Measurements from ENCODE around the gene KIF6.

Gene KIF6

DNA sequence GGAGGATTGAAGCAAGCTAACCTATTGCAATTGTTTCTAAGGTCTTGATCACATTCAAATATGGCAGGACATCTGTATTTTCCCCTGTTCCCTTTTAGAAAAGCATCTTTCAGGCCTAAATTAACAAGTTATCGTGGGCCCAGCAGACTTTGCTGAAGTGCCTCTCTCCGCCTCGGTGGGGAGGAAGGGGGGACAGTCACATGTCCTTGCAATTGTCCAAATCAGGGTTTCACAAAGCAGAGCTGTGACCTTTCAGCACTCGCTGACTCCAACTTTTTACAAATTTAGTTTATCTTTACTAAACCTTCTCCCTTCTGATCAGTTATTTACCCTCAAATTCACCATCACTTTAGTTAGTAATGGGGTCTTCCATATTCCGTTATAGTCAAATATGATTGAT lies 328.4 kb downstream of the KIF6 start:
- Histone ChIP-seq H4K20me1 (ENCODE audit: low read depth, low read length) (no peaks in the 10 kb centered on the region), H3K27me3 (ENCODE audit: low read length) (no peaks in the 10 kb centered on the region; the same call in 1 of the 2 replicates)
- TF ChIP-seq, protein P1, sequence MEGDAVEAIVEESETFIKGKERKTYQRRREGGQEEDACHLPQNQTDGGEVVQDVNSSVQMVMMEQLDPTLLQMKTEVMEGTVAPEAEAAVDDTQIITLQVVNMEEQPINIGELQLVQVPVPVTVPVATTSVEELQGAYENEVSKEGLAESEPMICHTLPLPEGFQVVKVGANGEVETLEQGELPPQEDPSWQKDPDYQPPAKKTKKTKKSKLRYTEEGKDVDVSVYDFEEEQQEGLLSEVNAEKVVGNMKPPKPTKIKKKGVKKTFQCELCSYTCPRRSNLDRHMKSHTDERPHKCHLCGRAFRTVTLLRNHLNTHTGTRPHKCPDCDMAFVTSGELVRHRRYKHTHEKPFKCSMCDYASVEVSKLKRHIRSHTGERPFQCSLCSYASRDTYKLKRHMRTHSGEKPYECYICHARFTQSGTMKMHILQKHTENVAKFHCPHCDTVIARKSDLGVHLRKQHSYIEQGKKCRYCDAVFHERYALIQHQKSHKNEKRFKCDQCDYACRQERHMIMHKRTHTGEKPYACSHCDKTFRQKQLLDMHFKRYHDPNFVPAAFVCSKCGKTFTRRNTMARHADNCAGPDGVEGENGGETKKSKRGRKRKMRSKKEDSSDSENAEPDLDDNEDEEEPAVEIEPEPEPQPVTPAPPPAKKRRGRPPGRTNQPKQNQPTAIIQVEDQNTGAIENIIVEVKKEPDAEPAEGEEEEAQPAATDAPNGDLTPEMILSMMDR (IDR thresholded peaks at IDR 0.05; ENCODE audit: insufficient read depth, low read length, poor library complexity, severe bottlenecking), result no peak
- TF ChIP-seq EZH2phosphoT487 (conservative IDR thresholded peaks at IDR 0.05; ENCODE audit: low read length), result no peak

DNA sequence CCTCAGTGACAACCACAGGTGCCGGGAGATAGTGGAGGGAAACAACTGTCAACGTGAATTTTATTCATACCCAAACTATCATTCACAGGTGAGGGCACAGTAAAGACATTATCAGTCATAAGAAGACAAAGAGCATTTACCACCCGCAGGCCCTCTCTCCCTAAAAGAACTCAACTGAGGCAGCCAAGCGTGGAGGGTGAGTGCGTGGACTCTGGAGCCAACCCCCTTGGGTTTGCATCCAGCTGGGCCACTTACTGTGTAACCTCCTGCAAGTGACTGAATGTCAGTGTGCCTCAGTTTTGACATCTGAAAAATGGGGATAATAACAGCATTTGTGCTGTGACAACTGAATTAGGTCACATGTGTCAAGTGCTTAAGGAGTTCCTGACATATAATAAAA lies 332.1 kb downstream of the KIF6 start:
- H3K27ac ChIP-seq (ENCODE audit: low read depth, low read length), result no peak overlapping the region
- no peaks in the 10 kb centered on the region; the same call in 1 of the 2 replicates for H3K27me3 ChIP-seq (ENCODE audit: low read length)
- H4K20me1 ChIP-seq (ENCODE audit: low read depth, low read length), result no peaks in the 10 kb centered on the region
- no peaks in the 10 kb centered on the region for H3K9me3 ChIP-seq (ENCODE audit: insufficient read depth, low read length)
- no peak overlapping the region for H3K4me2 ChIP-seq (ENCODE audit: low read depth, low read length, poor library complexity, severe bottlenecking)
- no peak overlapping the region for H3K4me3 ChIP-seq (ENCODE audit: insufficient read depth, low read length, poor library complexity, severe bottlenecking)
- no peak overlapping the region for H3K9ac ChIP-seq (ENCODE audit: low read length)
- TF ChIP-seq, protein P1 (IDR thresholded peaks at IDR 0.05; ENCODE audit: insufficient read depth, low read length, poor library complexity, severe bottlenecking), result no peak
- TF ChIP-seq EZH2phosphoT487 (conservative IDR thresholded peaks at IDR 0.05; ENCODE audit: low read length), result no peak
- no peaks in the 10 kb centered on the region for H3F3A ChIP-seq (ENCODE audit: insufficient read depth)
- no peaks in the 10 kb centered on the region for H3K36me3 ChIP-seq (ENCODE audit: low read length)
- H3K79me2 ChIP-seq (ENCODE audit: insufficient read depth, low read length), result no peaks in the 10 kb centered on the region
- H2AFZ ChIP-seq (ENCODE audit: low read depth, low read length, severe bottlenecking), result no peak overlapping the region
- no peaks in the 10 kb centered on the region for H3K9me2 ChIP-seq (replicated peaks; ENCODE audit: insufficient read depth, low read length)

More for the DNA sequence above, 328.4 kb downstream of the KIF6 start:
- Histone ChIP-seq H3K4me3 (ENCODE audit: insufficient read depth, low read length, poor library complexity, severe bottlenecking) (no peak overlapping the region), H3K27ac (ENCODE audit: low read depth, low read length) (no peak overlapping the region), H3F3A (ENCODE audit: insufficient read depth) (no peaks in the 10 kb centered on the region), H3K4me2 (ENCODE audit: low read depth, low read length, poor library complexity, severe bottlenecking) (no peak overlapping the region), H2AFZ (ENCODE audit: low read depth, low read length, severe bottlenecking) (no peak overlapping the region), H3K79me2 (ENCODE audit: insufficient read depth, low read length) (no peaks in the 10 kb centered on the region), H3K9ac (ENCODE audit: low read length) (no peak overlapping the region), H3K9me2 (replicated peaks; ENCODE audit: insufficient read depth, low read length) (no peaks in the 10 kb centered on the region), H3K36me3 (ENCODE audit: low read length) (no peaks in the 10 kb centered on the region), H3K9me3 (ENCODE audit: insufficient read depth, low read length) (no peaks in the 10 kb centered on the region)

DNA sequence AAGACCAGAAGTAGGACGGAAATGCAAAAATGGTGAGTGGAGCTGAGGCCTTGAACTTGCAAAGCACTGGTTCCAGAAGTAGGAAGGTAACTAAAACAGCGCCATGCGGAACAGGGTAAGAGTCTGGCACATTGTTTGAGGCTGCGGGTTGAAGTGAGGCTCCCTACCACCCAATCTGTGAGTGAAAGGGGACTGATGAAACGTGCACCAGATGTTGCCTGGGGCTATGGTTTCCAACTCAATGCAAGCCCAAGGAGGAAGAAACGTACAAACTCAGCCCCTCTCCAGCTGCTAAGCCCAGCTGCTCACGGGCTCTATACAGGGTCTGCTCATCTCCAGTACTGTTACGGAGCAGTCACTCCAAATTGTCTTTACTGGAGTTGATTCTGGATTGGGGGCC lies 334.0 kb downstream of the KIF6 start:
- Histone ChIP-seq H3K27ac (ENCODE audit: low read depth, low read length) (no peak overlapping the region), H2AFZ (ENCODE audit: low read depth, low read length, severe bottlenecking) (no peak overlapping the region), H3K9ac (ENCODE audit: low read length) (no peak overlapping the region), H3F3A (ENCODE audit: insufficient read depth) (no peaks in the 10 kb centered on the region), H3K27me3 (ENCODE audit: low read length) (no peaks in the 10 kb centered on the region), H4K20me1 (ENCODE audit: low read depth, low read length) (no peaks in the 10 kb centered on the region), H3K4me2 (ENCODE audit: low read depth, low read length, poor library complexity, severe bottlenecking) (no peak overlapping the region), H3K79me2 (ENCODE audit: insufficient read depth, low read length) (no peaks in the 10 kb centered on the region), H3K9me3 (ENCODE audit: insufficient read depth, low read length) (no peaks in the 10 kb centered on the region), H3K4me3 (ENCODE audit: insufficient read depth, low read length, poor library complexity, severe bottlenecking) (no peak overlapping the region), H3K9me2 (replicated peaks; ENCODE audit: insufficient read depth, low read length) (no peaks in the 10 kb centered on the region), H3K36me3 (ENCODE audit: low read length) (no peaks in the 10 kb centered on the region)
- TF ChIP-seq, protein P1 (IDR thresholded peaks at IDR 0.05; ENCODE audit: insufficient read depth, low read length, poor library complexity, severe bottlenecking), result no peak
- TF ChIP-seq EZH2phosphoT487 (conservative IDR thresholded peaks at IDR 0.05; ENCODE audit: low read length), result no peak

GRCh38 chr6:39389484-39389767 lies 335.8 kb downstream of the KIF6 start:
- H3K27ac ChIP-seq (ENCODE audit: low read depth, low read length), result no peak overlapping the region
- H3K4me2 ChIP-seq (ENCODE audit: low read depth, low read length, poor library complexity, severe bottlenecking), result no peak overlapping the region
- H3K27me3 ChIP-seq (ENCODE audit: low read length), result no peaks in the 10 kb centered on the region
- no peaks in the 10 kb centered on the region for H3K9me3 ChIP-seq (ENCODE audit: insufficient read depth, low read length)
- no peak overlapping the region for H3K4me3 ChIP-seq (ENCODE audit: insufficient read depth, low read length, poor library complexity, severe bottlenecking)
- H2AFZ ChIP-seq (ENCODE audit: low read depth, low read length, severe bottlenecking), result no peak overlapping the region
- H3K9me2 ChIP-seq (replicated peaks; ENCODE audit: insufficient read depth, low read length), result no peaks in the 10 kb centered on the region
- H4K20me1 ChIP-seq (ENCODE audit: low read depth, low read length), result no peaks in the 10 kb centered on the region
- no peaks in the 10 kb centered on the region for H3F3A ChIP-seq (ENCODE audit: insufficient read depth)
- no peak overlapping the region for H3K9ac ChIP-seq (ENCODE audit: low read length)
- no peaks in the 10 kb centered on the region for H3K79me2 ChIP-seq (ENCODE audit: insufficient read depth, low read length)
- no peak for TF ChIP-seq EZH2phosphoT487 (conservative IDR thresholded peaks at IDR 0.05; ENCODE audit: low read length)
- TF ChIP-seq, protein P1 (IDR thresholded peaks at IDR 0.05; ENCODE audit: insufficient read depth, low read length, poor library complexity, severe bottlenecking), result no peak
- H3K36me3 ChIP-seq (ENCODE audit: low read length), result no peaks in the 10 kb centered on the region
